Keratinocyte (primary cell): ENCODE measurements around the gene NDUFA13.

ENCODE experiments used
- EZH2 ChIP-seq: IDR thresholded peaks from one replicate; pipeline ENCODE4 v1.6.1; 2012; ENCODE audit warnings: inconsistent platforms, mild to moderate bottlenecking, low read length, moderate library complexity
- TF ChIP-seq, protein P1 (sequence below), 3 experiments: IDR thresholded peaks in 1 of 3; conservative IDR thresholded peaks in 1 of 3; optimal IDR thresholded peaks in 1 of 3; 2 replicates in 2 of 3; 3 replicates in 1 of 3; pipeline versions ENCODE3 to v1.5.1; 2011; ENCODE audit warnings: low read length in 3 of 3, mild to moderate bottlenecking in 3 of 3, moderate library complexity in 2 of 3, control low read depth in 1 of 3, inconsistent platforms in 1 of 3; ENCODE audit not compliant: insufficient read depth in 2 of 3; ENCODE audit errors: extremely low read depth in 1 of 3

DNA sequence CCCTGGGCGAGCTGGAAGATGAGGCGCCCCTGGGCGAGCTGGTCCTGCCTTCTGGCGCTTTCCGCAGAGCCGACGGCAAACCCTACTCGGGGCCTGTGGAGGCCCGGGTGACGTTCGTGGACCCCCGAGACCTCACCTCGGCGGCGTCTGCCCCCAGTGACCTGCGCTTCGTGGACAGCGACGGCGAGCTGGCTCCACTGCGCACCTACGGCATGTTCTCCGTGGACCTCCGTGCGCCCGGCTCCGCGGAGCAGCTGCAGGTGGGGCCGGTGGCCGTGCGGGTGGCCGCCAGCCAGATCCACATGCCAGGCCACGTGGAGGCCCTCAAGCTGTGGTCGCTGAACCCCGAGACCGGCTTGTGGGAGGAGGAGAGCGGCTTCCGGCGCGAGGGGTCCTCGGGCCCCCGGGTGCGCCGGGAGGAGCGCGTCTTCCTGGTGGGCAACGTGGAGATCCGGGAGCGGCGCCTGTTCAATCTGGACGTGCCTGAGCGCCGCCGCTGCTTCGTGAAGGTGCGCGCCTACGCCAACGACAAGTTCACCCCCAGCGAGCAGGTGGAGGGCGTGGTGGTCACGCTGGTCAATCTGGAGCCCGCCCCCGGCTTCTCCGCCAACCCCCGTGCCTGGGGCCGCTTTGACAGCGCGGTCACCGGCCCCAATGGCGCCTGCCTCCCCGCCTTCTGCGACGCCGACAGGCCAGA lies 28.4 kb downstream of the NDUFA13 start:
- TF ChIP-seq, protein P1, sequence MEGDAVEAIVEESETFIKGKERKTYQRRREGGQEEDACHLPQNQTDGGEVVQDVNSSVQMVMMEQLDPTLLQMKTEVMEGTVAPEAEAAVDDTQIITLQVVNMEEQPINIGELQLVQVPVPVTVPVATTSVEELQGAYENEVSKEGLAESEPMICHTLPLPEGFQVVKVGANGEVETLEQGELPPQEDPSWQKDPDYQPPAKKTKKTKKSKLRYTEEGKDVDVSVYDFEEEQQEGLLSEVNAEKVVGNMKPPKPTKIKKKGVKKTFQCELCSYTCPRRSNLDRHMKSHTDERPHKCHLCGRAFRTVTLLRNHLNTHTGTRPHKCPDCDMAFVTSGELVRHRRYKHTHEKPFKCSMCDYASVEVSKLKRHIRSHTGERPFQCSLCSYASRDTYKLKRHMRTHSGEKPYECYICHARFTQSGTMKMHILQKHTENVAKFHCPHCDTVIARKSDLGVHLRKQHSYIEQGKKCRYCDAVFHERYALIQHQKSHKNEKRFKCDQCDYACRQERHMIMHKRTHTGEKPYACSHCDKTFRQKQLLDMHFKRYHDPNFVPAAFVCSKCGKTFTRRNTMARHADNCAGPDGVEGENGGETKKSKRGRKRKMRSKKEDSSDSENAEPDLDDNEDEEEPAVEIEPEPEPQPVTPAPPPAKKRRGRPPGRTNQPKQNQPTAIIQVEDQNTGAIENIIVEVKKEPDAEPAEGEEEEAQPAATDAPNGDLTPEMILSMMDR (optimal IDR thresholded peaks at IDR 0.05 in 1 of 3, IDR thresholded peaks at IDR 0.05 in 1 of 3, conservative IDR thresholded peaks at IDR 0.05 in 1 of 3; ENCODE audit: extremely low read depth in 1 of 3, insufficient read depth in 2 of 3, low read length in 3 of 3): no peak
- TF ChIP-seq EZH2: no peak
